NCI-H69 (cell line): ENCODE results near the gene TUBGCP2.

Experiments
- DNase-seq: peaks from one replicate; lab custom pipeline; 2025; lab: John Stamatoyannopoulos, UW

The TUBGCP2 gene

GRCh38 chr10:133308421-133309099 is at the start of gene TUBGCP2, which contains the start of gene ZNF511:
Gene TUBGCP2, minus strand, starts transcription at chr10:133308872. Its CDS starts 5,931 bp downstream, at chr10:133302941.
Gene ZNF511, plus strand, starts transcription at chr10:133308914. Its CDS starts 30 bp downstream, at chr10:133308944.
- peak; percentile 86 for DNase-seq

GRCh38 chr10:133357285-133358161 is 48.9 kb upstream of the TUBGCP2 start, which contains the start of gene FUOM:
Gene FUOM, minus strand, starts transcription at chr10:133358019. Its CDS starts 12 bp downstream, at chr10:133358007.
- DNase-seq = peak; percentile 75

GRCh38 chr10:133356549-133357284 is 48.0 kb upstream of the TUBGCP2 start:
- DNase-seq = no peak

DNA sequence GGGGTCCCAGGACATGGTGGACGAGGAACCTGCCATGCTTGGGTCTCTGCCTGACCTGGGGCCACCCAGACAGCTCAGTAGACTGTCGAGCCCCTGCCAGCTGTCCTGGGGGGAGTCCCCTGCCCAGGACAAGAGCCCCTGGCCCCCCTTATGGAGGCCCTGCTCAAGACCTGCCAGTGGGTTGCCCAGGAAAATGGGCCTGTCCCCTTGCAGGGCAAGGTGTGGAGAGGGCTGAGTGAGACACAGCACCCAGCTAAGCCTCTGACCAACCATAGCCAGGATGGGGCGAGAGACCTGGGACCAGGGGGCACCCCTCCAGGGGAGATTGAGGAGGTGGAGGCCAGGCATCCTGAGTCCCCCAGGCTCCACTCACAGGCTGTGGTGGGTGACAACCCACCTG is 47.3 kb upstream of the TUBGCP2 start:
- no peak for DNase-seq

GRCh38 chr10:133355266-133355665 is 46.6 kb upstream of the TUBGCP2 start:
- DNase-seq = no peak

- no peak for DNase-seq
Measured at GRCh38 chr10:133354672-133355240, 46.1 kb upstream of the TUBGCP2 start.

DNA sequence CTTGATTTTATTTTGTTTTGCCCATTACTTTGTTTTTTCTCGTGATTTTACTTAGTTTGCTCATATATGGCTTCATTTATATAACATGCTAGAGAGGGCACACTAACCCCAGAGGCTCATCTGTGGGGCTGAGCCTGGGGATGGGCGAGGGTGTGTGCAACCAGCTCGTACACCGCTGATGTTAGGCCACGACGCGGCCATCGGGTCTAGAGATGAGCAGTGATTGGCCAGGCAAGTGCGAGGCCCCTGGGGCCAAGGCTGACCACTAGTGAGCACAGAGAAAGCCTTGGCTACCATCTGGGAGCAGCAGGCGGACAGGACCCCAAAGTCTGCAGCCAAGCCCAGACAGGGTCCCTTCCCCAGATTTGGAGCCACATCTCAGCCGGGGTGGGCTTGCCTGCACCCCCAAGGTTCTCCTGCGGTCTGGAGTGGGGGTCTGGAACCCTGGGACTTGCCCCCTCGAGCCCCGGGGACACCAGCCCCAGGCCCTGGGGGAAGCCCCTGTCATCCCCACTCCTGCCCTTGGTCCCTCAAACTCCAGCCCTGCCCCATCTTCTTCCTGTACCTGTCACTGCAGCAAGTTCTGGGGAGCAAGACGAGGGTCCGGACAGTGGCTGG is 45.4 kb upstream of the TUBGCP2 start:
- DNase-seq = no peak

GRCh38 chr10:133353202-133353959 is 44.7 kb upstream of the TUBGCP2 start:
- peak; percentile 8 for DNase-seq

GRCh38 chr10:133351408-133352318 is 43.0 kb upstream of the TUBGCP2 start:
- DNase-seq = peak; percentile 4

- no peak for DNase-seq
Measured at GRCh38 chr10:133350950-133351329, 42.3 kb upstream of the TUBGCP2 start.

DNA sequence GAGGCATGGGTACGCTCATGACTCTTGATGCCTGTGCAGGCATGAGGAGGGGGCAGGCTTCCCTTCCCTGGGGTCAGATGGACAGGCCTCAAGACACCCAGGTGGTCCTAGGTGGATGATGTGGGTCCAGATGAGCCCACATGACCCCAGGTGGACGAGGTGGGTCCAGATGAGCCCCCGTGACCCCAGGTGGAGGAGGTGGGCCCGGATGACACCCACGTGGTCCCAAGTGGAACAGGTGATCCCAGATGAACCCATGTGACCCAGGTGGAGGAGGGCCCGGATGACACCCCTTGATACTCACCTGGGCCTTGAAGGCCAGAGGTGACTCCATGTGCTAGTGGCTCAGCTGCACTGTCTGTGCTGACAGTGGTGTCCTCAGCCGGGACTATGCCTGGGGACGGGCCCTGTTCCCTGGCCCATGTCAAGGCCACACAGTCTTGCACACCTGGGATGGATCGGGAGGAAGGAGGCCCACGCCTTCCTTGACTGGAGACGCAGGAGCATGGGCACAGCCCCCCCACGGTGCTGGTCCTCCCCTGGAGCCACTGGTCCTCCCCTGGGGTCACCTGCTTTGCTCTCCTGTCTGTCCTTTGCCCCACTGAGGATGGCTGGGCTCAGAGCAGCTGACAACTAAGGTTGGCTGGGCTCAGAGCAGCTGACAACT is 41.7 kb upstream of the TUBGCP2 start:
- DNase-seq = no peak

DNA sequence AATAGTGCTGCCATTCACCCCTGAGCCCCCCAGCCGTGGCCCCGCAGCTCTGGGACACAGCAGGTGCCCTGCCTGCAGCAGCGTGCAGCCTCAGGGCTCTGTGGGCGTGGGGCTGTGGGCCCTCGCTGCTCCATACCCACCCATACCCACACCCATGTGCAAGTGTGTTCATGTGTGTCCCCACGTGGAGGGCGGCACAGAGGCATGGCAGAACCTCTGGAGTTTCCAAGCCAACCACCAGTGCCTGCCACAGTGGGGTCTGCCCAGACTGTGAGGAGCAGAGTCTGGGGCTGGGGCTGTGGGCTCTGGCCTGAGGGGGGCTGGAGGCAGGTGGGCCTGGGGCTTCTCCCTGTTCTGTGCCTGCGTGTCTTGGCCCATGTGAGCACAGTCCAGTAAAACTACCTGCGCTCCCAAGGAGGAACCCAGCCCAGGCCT is 40.9 kb upstream of the TUBGCP2 start:
- DNase-seq = no peak

DNA sequence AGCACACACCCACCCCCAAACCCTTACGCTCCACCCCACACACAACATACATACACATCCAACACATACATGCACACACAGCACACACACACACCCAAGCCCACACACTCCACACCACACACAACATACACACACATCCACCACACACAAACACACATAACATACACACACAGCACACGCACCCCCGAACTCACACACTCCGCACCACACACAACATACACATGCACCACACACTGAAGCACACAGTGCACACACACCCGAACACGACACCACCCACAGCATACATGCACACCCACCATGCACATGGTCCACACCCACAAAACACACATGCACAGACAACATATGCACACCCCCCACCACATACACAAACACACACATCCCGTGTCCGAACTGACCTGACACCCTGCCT is 40.5 kb upstream of the TUBGCP2 start:
- no peak for DNase-seq

- DNase-seq = peak; percentile 16
Measured at GRCh38 chr10:133347710-133348517, 39.2 kb upstream of the TUBGCP2 start.

- no peak for DNase-seq
Measured at GRCh38 chr10:133346413-133346812, 37.7 kb upstream of the TUBGCP2 start.

DNA sequence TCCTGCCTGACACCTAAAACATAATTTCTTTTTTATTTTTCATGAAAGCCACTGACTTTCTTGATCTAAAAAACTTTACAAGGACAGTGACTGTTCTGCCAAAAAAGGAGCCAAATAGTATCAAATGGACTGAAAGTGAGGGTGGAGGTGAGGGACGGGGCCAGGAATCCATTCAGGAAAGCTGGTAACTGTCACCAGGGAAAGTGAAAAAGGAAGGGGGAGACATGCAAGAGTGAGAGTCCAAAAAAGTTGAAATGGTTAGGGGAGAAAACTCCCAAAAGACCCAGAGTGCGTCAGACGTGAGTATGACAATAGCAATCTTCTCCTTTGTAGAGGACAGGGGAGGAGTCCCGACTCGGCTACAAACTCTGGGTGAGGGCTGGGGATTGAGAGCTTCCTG is 35.6 kb upstream of the TUBGCP2 start:
- DNase-seq = no peak

DNA sequence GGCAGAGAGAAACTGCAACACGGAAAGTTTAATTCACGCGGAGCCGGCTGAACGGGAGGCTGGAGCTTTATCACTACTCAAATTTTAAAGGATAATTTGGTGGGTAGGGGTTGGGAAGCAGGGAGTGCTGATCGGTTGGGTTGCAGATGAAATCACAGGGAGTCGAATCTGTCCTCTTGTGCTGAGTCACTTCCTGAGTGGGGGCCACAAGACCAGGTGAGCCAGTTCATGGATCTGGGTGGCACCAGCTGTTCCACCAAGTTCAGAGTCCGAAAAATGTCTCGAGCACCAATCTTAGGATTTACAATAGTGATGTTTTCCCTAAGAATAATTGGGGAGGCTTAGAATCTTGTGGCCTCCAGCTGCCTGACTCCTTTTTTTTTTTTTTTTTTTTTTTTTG is 34.9 kb upstream of the TUBGCP2 start:
- no peak for DNase-seq

DNA sequence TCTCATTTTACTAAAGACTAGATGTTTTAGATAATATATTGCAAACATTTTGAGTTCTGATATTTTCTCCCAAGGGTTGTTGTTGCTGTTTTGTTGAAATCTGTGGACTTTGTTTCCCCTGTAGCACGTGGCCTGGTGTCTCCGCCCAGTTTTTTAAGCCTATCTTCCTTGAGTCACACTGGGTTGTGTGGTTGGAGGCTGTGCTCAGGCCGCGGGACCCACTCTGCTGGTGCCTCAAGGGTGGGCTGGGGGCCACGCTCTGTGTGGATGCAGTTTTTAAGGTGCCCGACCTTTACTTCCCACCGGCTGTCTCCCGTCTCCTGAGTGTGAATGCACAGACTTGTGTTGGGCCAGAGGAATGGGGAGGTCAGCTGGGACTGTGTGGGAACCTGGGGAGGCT is 34.3 kb upstream of the TUBGCP2 start:
- DNase-seq = no peak
